GM19468 (cell line): ENCODE measurements around the gene PHLPP1.
"Not testable (repeated sequence)": the region's sequence is repeated elsewhere in the genome, so short reads cannot be mapped to it uniquely, and the experiment has no call there.

Experiments used
- ATAC-seq: cut with Tn5 transposase; IDR thresholded peaks from one replicate; pipeline ENCODE4 v1.9.1; 2021; ENCODE audit warnings: mild to moderate bottlenecking, moderate library complexity, moderate number of reproducible peaks; ENCODE audit not compliant: unreplicated experiment; ENCODE audit errors: extremely low read depth

PHLPP1 gene

GRCh38 chr18:62876828-62877227, 161.5 kb downstream of the PHLPP1 start:
- no peak for ATAC-seq

- no peak for ATAC-seq
These were observed 162.3 kb downstream of the PHLPP1 start for GRCh38 chr18:62877411-62878221.

- no peak for ATAC-seq
These were observed 163.0 kb downstream of the PHLPP1 start for GRCh38 chr18:62878305-62878704.

DNA sequence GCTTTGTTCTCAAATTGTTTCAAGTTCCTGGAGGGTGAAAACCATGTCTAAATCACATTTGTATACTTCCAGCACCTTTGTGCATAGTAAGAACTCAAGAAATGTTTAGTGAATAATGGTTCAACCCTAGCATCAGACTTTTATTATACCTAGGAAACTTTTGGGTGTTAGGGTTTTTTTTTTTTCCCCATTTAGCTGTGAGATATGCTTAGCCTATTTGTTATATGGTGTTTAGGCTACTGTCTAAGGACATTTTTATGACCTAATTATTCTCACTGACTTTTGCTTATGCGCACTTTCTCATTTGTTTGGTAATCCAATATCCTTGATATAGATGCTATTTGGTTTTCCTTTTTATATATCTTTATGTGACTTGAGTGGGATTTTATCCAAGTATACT, 164.7 kb downstream of the PHLPP1 start:
- no peak for ATAC-seq

GRCh38 chr18:62880673-62881364, 165.5 kb downstream of the PHLPP1 start:
- ATAC-seq: no peak

GRCh38 chr18:62881509-62882016, 166.2 kb downstream of the PHLPP1 start:
- no peak for ATAC-seq

DNA sequence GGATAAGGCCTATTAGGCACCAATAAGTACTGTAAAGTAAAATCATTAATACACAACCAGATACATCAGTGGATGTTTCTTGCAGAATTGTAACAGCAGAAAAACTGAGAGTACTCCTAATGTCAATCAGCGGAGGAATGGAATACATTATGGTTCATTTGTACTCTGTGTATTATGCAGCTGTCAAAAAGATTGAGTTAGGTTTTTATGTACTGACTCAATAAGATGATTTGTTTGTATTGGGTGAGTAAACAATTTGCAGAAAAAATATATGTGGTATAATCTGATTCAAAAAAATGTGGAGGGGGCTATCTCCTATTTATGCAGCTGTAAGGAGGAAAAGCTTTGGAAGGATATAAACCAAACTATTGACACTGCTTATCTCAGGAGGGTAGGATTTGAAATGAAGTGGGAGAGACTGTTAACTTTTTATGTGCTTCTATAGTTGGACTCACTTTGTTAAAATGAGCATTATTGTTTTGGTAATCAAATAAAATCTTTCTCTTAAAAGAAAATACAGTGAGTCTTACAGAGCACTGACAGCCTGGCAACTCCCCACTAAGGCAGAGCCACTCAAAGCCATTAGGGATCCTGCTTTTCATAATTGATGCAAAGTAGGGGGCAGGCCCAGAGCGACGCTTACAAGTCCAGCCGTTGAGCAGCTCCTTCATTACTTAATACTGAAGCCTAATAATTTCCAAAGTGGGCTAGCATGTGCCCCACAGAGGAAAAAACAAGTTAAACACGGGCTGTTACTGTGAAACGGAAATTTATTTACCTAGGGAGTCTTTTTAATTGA, 168.8 kb downstream of the PHLPP1 start:
- no peak for ATAC-seq

GRCh38 chr18:62885804-62886203, 170.5 kb downstream of the PHLPP1 start:
- ATAC-seq: no peak

DNA sequence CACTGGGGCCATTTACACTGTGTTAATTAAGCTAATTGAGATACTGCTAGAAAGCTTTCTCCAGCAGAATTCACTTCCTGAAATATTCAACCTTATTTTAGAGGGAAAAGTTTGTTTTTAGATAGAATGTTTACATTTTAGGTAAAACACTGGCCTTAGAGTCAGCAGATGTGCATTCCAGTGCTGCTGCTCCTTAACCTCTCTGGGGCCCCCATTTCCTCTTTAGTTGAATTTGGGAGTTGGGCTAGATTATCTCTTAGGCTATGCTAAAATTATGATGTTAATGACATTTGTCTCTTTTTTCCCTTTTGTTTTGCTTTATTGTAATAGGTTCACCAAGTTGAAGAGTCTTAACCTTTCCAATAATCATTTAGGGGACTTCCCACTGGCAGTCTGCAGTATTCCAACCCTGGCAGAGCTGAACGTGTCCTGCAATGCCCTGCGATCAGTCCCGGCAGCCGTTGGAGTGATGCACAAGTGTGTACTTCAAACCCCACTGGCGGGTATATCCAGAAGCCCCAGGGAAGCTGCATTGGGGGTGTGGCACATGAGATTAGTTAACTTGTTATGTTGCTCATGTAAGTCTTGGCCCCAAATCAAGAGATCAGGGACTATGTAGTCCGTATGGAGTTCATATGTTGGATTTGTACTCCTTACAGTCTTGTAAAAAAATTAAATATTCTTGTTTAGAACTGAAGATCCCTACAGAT, 179.5 kb downstream of the PHLPP1 start:
- no peak for ATAC-seq

DNA sequence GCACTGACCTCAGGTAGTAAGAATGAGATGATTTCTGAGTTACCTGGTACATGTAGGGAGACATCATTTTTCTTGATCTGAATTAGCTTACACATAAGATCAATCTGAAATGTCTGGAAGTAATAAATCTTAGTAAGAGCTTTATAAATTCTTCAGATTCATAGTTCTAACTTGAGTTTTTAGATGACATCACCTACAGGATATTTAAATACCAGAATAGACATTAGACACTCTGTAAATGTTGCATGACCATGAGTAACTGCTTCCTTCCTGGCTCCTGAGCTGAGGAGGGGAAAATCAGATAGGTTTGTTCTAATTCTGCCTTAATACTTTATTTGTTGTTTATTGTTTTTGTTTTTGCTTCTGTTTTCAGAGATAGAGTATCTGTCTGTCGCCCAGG, 181.8 kb downstream of the PHLPP1 start:
- ATAC-seq: no peak

GRCh38 chr18:62898359-62898758, 183.0 kb downstream of the PHLPP1 start:
- peak; percentile 79 for ATAC-seq

DNA sequence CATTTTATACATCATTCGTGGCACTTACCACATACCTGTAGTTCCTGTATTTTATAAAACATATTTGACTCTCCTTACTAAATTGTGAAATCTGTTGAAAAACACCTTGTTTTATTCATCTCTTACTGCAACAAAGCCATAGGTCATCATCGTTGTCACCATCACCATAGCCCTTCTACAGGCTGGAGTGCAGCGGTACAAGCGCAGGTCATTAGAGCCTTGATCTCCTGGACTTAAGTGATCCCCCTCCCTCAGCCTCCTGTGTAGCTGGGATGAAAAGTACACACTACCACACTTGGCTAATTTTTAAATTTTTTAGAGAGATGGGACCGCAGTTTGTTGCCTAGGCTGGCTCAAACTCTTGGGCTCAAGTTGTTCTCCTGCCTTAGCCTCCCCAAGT, 184.2 kb downstream of the PHLPP1 start:
- no peak for ATAC-seq

- no peak for ATAC-seq
These were observed 185.0 kb downstream of the PHLPP1 start for GRCh38 chr18:62900132-62900883.

DNA sequence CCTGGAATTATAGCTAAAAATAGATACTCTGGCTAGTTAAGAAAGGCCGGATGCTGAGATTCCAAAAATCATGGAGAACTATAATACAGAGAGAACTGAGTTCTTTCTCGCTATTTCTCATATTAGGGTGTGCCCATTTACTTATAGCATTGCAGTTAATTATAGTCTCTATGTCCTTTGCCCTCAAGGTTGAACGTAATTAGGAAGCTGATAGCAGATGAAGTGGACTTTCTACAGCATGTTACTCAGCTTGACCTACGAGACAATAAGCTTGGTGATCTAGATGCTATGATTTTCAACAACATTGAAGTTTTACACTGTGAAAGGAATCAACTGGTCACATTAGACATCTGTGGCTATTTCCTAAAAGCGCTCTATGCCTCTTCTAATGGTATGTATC, 187.4 kb downstream of the PHLPP1 start:
- ATAC-seq: no peak

DNA sequence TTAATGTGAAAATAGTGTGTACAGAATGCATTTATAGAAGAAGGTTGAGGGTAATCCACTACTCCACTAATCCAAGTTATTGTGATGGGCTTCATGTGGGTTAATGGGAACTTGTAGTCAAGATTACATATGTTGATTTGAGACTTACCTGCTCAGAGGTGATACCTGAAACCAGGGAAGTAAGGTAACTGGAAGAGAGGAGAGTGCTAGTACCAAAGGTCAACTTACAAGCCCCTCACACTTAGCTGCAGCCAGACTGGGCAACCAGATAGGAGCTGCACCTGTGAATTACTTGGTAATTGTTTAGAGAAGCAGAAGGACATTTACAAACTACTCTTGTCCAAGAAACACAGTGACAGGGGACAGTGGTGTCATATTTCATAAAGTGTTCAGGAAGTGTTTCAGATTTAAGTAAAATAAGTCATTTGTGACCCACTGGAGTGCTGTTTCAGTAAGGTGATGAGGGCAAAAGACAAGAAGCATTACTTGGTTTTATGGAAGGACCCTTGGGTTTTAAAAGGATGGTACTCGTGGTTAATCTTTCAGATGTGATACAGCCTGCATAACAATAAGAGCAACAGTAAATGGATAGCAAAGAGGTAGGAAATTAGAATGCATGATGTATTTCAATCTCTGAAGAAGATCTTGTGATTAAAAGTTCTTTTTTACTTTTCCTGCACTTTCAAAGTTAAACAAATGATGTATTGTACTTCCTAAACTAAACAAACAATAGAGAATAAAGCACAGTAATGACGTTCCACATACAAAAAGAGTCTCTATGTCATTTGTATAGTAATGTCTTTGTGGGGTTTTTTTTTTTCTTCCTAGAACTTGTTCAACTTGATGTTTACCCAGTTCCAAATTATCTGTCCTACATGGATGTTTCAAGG, 189.3 kb downstream of the PHLPP1 start:
- ATAC-seq: no peak

- no peak for ATAC-seq
These were observed 197.5 kb downstream of the PHLPP1 start for GRCh38 chr18:62912885-62913284.

DNA sequence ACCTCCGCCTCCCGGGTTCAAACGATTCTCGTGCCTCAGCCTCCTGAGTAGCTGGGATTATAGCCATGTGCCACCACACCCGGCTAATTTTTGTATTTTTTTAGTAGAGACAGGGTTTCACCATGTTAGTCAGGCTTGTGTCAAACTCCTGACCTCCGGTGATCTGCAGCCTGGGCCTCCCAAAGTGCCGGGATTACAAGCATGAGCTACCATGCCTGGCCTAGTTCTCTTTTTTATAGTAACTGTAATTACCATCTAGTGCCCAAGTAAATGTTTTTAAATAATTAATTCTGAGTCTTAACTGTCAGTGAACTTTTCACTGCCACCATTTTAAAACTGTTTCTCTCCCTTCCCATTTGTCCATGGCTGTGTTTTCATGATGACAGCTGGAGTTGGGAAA, 198.5 kb downstream of the PHLPP1 start:
- ATAC-seq: not testable (repeated sequence)

DNA sequence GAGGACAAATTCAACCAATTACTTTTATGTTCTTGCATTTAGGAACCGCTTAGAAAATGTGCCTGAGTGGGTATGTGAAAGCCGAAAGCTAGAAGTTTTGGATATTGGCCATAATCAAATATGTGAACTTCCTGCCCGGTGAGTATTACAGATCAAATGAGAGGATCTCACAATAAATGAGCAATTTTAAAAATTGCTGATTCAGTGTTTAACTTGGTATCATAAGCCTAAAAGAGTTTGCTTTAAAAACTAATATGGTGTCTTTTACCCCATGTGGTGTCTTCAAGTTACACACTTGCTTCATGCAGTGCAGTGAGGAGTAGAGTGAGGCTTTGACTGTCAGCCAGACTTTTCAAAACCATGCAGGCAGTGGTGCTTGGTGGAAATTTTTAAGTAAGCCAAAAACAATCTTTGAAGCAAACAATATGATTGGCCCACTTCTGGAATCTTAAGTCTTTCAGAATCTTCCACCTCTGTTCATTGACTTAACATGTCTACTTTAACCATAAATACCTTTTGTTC, 199.6 kb downstream of the PHLPP1 start:
- ATAC-seq: no peak
